ENCODE data around the gene RFTN2.
A peak's percentile ranks its signal among the peaks of the same experiment; 100 is the strongest.

Gene RFTN2

DNA sequence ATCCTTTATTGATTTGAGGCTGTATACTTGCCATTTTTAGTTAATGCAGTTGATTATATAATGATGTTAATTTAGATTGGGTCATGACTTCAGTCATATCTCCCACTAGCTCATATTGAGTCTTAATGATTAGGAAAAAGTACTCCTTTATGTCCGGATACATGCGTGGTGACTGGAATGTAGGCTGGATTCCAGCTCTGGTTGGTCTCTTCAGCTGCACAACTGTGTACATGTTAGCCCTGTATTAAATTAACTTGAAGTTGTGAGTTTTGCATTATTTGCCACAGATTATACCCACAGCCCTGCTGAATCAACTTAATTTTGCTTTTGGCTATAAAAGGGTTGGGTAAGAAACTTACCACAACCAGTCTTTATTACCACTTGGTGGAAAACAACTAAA, 137.0 kb downstream of the RFTN2 start:
- peak; percentile 31 for DNase-seq
- in situ Hi-C loops (cut with HindIII; ENCODE audit: low pct_ligation_motif_present, low sequenced_read_pairs): no loop called here

More for the DNA sequence above, 137.0 kb downstream of the RFTN2 start:
- TF ChIP-seq, protein P1, sequence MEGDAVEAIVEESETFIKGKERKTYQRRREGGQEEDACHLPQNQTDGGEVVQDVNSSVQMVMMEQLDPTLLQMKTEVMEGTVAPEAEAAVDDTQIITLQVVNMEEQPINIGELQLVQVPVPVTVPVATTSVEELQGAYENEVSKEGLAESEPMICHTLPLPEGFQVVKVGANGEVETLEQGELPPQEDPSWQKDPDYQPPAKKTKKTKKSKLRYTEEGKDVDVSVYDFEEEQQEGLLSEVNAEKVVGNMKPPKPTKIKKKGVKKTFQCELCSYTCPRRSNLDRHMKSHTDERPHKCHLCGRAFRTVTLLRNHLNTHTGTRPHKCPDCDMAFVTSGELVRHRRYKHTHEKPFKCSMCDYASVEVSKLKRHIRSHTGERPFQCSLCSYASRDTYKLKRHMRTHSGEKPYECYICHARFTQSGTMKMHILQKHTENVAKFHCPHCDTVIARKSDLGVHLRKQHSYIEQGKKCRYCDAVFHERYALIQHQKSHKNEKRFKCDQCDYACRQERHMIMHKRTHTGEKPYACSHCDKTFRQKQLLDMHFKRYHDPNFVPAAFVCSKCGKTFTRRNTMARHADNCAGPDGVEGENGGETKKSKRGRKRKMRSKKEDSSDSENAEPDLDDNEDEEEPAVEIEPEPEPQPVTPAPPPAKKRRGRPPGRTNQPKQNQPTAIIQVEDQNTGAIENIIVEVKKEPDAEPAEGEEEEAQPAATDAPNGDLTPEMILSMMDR (IDR thresholded peaks at IDR 0.05; ENCODE audit: low read depth, low read length, missing control alignments): no peak
- H3K4me3 ChIP-seq (ENCODE audit: low read depth, low read length): no peak overlapping the region
- H3K27me3 ChIP-seq (replicated peaks): no peaks in the 10 kb centered on the region
- H3K36me3 ChIP-seq (replicated peaks): peaks cover 24% of the 10 kb centered on the region
- H3K27ac ChIP-seq: no peak overlapping the region
